Neuronal stem cell (in vitro differentiated cells): Measurements from ENCODE around the gene VANGL1.

Experiments
- DNase-seq: peaks from one replicate; pipeline ENCODE4 v3.0.0-alpha.2; 2013; ENCODE audit warnings: low spot score
- H2AFZ ChIP-seq: one replicate; pipeline ENCODE4 v1.6.1; 2013; ENCODE audit warnings: mild to moderate bottlenecking, low read length, inconsistent platforms
- H2AK5ac ChIP-seq: 2 replicates; pipeline ENCODE4 v1.6.1; 2013; ENCODE audit warnings: low read depth, mild to moderate bottlenecking, inconsistent platforms, low read length, moderate library complexity, mixed read lengths
- H2BK120ac ChIP-seq: 2 replicates; pipeline ENCODE4 v1.6.1; 2013; ENCODE audit warnings: low read depth, mild to moderate bottlenecking, inconsistent platforms, low read length, moderate library complexity, mixed read lengths
- H2BK12ac ChIP-seq: one replicate; pipeline ENCODE4 v1.6.1; 2013; ENCODE audit warnings: low read length, inconsistent platforms
- H2BK15ac ChIP-seq: 2 replicates; pipeline ENCODE4 v1.6.1; 2013; ENCODE audit warnings: mild to moderate bottlenecking, low read length, inconsistent platforms, mixed read lengths
- H2BK5ac ChIP-seq: one replicate; pipeline ENCODE4 v1.6.1; 2013; ENCODE audit warnings: inconsistent platforms, mild to moderate bottlenecking, low read length, moderate library complexity
- H3K14ac ChIP-seq: one replicate; pipeline ENCODE4 v1.6.1; 2013; ENCODE audit warnings: low read length, inconsistent platforms
- H3K18ac ChIP-seq: 2 replicates; pipeline ENCODE4 v1.6.1; 2013; ENCODE audit warnings: low read length, inconsistent platforms
- H3K23ac ChIP-seq: 2 replicates; pipeline ENCODE4 v1.6.1; 2013; ENCODE audit warnings: low read depth, mild to moderate bottlenecking, mixed read lengths, low read length, inconsistent platforms; ENCODE audit not compliant: poor library complexity
- H3K27ac ChIP-seq: replicated peaks from 3 replicates; pipeline ENCODE4 v1.5.1; 2013; ENCODE audit warnings: low read length, inconsistent platforms
- H3K27me3 ChIP-seq, 3 experiments: 2 replicates each; pipeline ENCODE4 v1.6.1; 2013; ENCODE audit warnings: low read length in 3 of 3, mild to moderate bottlenecking in 2 of 3, inconsistent platforms in 1 of 3, low read depth in 1 of 3, mixed read lengths in 1 of 3, moderate library complexity in 1 of 3; ENCODE audit not compliant: control insufficient read depth in 3 of 3, insufficient read depth in 3 of 3
- H3K36me3 ChIP-seq, 2 donors: replicated peaks in 1 of 2; 2 replicates each; pipeline ENCODE4 v1.6.1; 2013; ENCODE audit warnings: low read length in 2 of 2; ENCODE audit not compliant: control insufficient read depth in 2 of 2, insufficient read depth in 2 of 2
- H3K4ac ChIP-seq: 2 replicates; pipeline ENCODE4 v1.6.1; 2013; ENCODE audit warnings: inconsistent platforms, mild to moderate bottlenecking, low read length, moderate library complexity
- H3K4me1 ChIP-seq, 2 donors: 1 replicate in 1 of 2; 2 replicates in 1 of 2; pipeline ENCODE4 v1.6.1; 2013; ENCODE audit warnings: low read length in 2 of 2, low read depth in 1 of 2; ENCODE audit not compliant: control insufficient read depth in 2 of 2, insufficient read depth in 1 of 2
- H3K4me2 ChIP-seq: one replicate; pipeline ENCODE4 v1.6.1; 2013; ENCODE audit warnings: mild to moderate bottlenecking, low read length, inconsistent platforms; ENCODE audit not compliant: insufficient read depth, poor library complexity, severe bottlenecking
- H3K4me3 ChIP-seq, 2 donors: 2 replicates each; pipeline ENCODE4 v1.5.1; 2013; ENCODE audit warnings: low read length in 2 of 2, mild to moderate bottlenecking in 2 of 2, inconsistent platforms in 1 of 2, moderate library complexity in 1 of 2
- H3K79me1 ChIP-seq: one replicate; pipeline ENCODE4 v1.6.1; 2013; ENCODE audit warnings: low read depth, mild to moderate bottlenecking, inconsistent platforms, low read length, moderate library complexity
- H3K9ac ChIP-seq: one replicate; pipeline ENCODE4 v1.6.1; 2013; ENCODE audit warnings: mild to moderate bottlenecking, low read depth, low read length, inconsistent platforms; ENCODE audit not compliant: poor library complexity
- H3K9me3 ChIP-seq, 2 donors: replicated peaks in 1 of 2; 2 replicates each; pipeline versions ENCODE3 to v1.6.1; 2013; ENCODE audit warnings: low read length in 2 of 2, mild to moderate bottlenecking in 2 of 2, inconsistent platforms in 1 of 2, low read depth in 1 of 2, mixed read lengths in 1 of 2, moderate library complexity in 1 of 2; ENCODE audit not compliant: control insufficient read depth in 2 of 2, insufficient read depth in 1 of 2
- H4K8ac ChIP-seq: one replicate; pipeline ENCODE4 v1.6.1; 2013; ENCODE audit warnings: low read depth, mild to moderate bottlenecking, inconsistent platforms, low read length, moderate library complexity
- H4K91ac ChIP-seq: one replicate; pipeline ENCODE4 v1.6.1; 2013; ENCODE audit warnings: low read length, low read depth, mild to moderate bottlenecking, inconsistent platforms; ENCODE audit not compliant: poor library complexity
- WGBS, 2 donors: extraction: QIAGEN DNeasy Blood & Tissue Kit; methylation state at CpG; one replicate each; pipeline ENCODE4 v1.1.7; 2013; ENCODE audit warnings: missing lambda C conversion rate in 2 of 2, mixed read lengths in 1 of 2; ENCODE audit not compliant: insufficient read length in 2 of 2, insufficient replicate concordance in 1 of 2; ENCODE audit errors: extremely low coverage in 2 of 2; 5-methylcytosine and 5-hydroxymethylcytosine counted together

Gene VANGL1

GRCh38 chr1:115666702-115667101 lies 24.9 kb downstream of the VANGL1 start:
- H3K79me1 ChIP-seq: no peaks in the 10 kb centered on the region
- no peak overlapping the region for H4K91ac ChIP-seq
- no peak overlapping the region for H2BK12ac ChIP-seq
- no peak overlapping the region for H4K8ac ChIP-seq
- no peak overlapping the region for H3K4ac ChIP-seq
- H3K4me1 ChIP-seq: peaks cover 0 to 2% of the 10 kb centered on the region in 2 donors
- H3K9ac ChIP-seq: no peak overlapping the region
- H3K27ac ChIP-seq: no peak overlapping the region
- no peak overlapping the region for H2AK5ac ChIP-seq
- no peak for DNase-seq
- no peaks in the 10 kb centered on the region for H3K9me3 ChIP-seq
- no peak overlapping the region for H3K18ac ChIP-seq
- no peaks in the 10 kb centered on the region for H3K27me3 ChIP-seq
- no peak overlapping the region for H2BK5ac ChIP-seq
- H3K4me3 ChIP-seq: no peak overlapping the region
- H2AFZ ChIP-seq: no peak overlapping the region
- peaks cover 12 to 22% of the 10 kb centered on the region in 2 donors for H3K36me3 ChIP-seq
- no peak overlapping the region for H3K23ac ChIP-seq
- H2BK15ac ChIP-seq: no peak overlapping the region
- WGBS, 2 donors: no CpG with 5 or more reads among the region's 4 CpGs
- no peak overlapping the region for H3K4me2 ChIP-seq
- no peak overlapping the region for H3K14ac ChIP-seq
- no peak overlapping the region for H2BK120ac ChIP-seq

GRCh38 chr1:115668579-115668978 lies 26.8 kb downstream of the VANGL1 start:
- Histone ChIP-seq H2BK15ac (no peak overlapping the region), H2BK12ac (no peak overlapping the region), H3K27me3 (no peaks in the 10 kb centered on the region), H3K18ac (no peak overlapping the region), H4K91ac (no peak overlapping the region), H3K4me1 (peaks cover 0 to 2% of the 10 kb centered on the region in 2 donors), H2BK5ac (no peak overlapping the region), H3K4me3 (no peak overlapping the region), H3K4ac (no peak overlapping the region), H3K79me1 (no peaks in the 10 kb centered on the region), H2AK5ac (no peak overlapping the region), H3K23ac (no peak overlapping the region), H4K8ac (no peak overlapping the region), H3K14ac (no peak overlapping the region), H3K9ac (no peak overlapping the region), H3K9me3 (no peaks in the 10 kb centered on the region), H3K4me2 (no peak overlapping the region), H2AFZ (no peak overlapping the region), H2BK120ac (no peak overlapping the region), H3K36me3 (peaks cover 9 to 20% of the 10 kb centered on the region in 2 donors), H3K27ac (no peak overlapping the region)
- DNase-seq: no peak
- WGBS, 2 donors: no CpG with 5 or more reads among the region's 1 CpG

GRCh38 chr1:115669002-115669673 lies 27.4 kb downstream of the VANGL1 start:
- no peak for DNase-seq
- Histone ChIP-seq H3K14ac (no peak overlapping the region), H3K27me3 (no peaks in the 10 kb centered on the region), H3K4me3 (no peak overlapping the region), H3K23ac (no peak overlapping the region), H3K36me3 (peaks cover 5 to 14% of the 10 kb centered on the region in 2 donors), H3K9ac (no peak overlapping the region), H3K27ac (no peak overlapping the region), H4K91ac (no peak overlapping the region), H2BK5ac (no peak overlapping the region), H3K4me1 (peaks cover 0 to 5% of the 10 kb centered on the region in 2 donors), H3K4ac (no peak overlapping the region), H2BK12ac (no peak overlapping the region), H3K4me2 (no peak overlapping the region), H2AK5ac (no peak overlapping the region), H3K18ac (no peak overlapping the region), H2BK120ac (no peak overlapping the region), H3K9me3 (no peaks in the 10 kb centered on the region), H2BK15ac (no peak overlapping the region), H2AFZ (no peak overlapping the region), H4K8ac (no peak overlapping the region), H3K79me1 (no peaks in the 10 kb centered on the region)
- no CpG with 5 or more reads among the region's 5 CpGs for WGBS, 2 donors

GRCh38 chr1:115669886-115670285 lies 28.1 kb downstream of the VANGL1 start:
- Histone ChIP-seq H3K23ac (no peak overlapping the region), H3K14ac (no peak overlapping the region), H3K36me3 (peaks cover 4 to 10% of the 10 kb centered on the region in 2 donors), H3K4me2 (no peak overlapping the region), H2AFZ (no peak overlapping the region), H2BK5ac (no peak overlapping the region), H3K9ac (no peak overlapping the region), H3K9me3 (no peaks in the 10 kb centered on the region), H3K79me1 (no peaks in the 10 kb centered on the region), H3K4ac (no peak overlapping the region), H2AK5ac (no peak overlapping the region), H4K8ac (no peak overlapping the region), H3K27me3 (no peaks in the 10 kb centered on the region), H2BK12ac (no peak overlapping the region), H3K18ac (no peak overlapping the region), H2BK15ac (no peak overlapping the region), H2BK120ac (no peak overlapping the region), H4K91ac (no peak overlapping the region), H3K4me1 (peaks cover 0 to 6% of the 10 kb centered on the region in 2 donors), H3K27ac (no peak overlapping the region), H3K4me3 (no peak overlapping the region)
- DNase-seq: no peak
- WGBS, 2 donors: no CpG with 5 or more reads among the region's 1 CpG
